IMR-90 (cell line): ENCODE measurements around the gene ADGRD1. TPM values are rescaled to one million over a fixed set of nuclear protein-coding genes. Genes with fewer than 3 reads are reported as not detected.

Experiments used
- ATAC-seq: fragments of 200-7000 bp; cut with Tn5 transposase; 2 replicates; pipeline ENCODE4 v1.9.1; 2020; ENCODE audit warnings: low read depth, mild to moderate bottlenecking, moderate library complexity
- BruUV-seq: library from RNA; stranded (reverse); fragments of 400-500 nt; replicated peaks from 2 replicates; lab custom pipeline; 2021; lab: Mats Ljungman, UMichigan
- CTCF ChIA-PET: fragments of 300-600 bp; formaldehyde crosslinking; extraction: SDS; loops from one replicate; lab custom pipeline; 2021; ENCODE audit warnings: antibody characterized with exemption; lab: Yijun Ruan, JAX
- POLR2A ChIA-PET: fragments of 300-600 bp; sonication (Branson Sonifier 250); formaldehyde crosslinking; loops from one replicate; lab custom pipeline; 2022; ENCODE audit warnings: antibody characterized with exemption; ENCODE audit not compliant: unreplicated experiment; lab: Charles Lee
- DNase-seq: peaks from one replicate; pipeline ENCODE4 v3.0.0; 2013
- H2AFZ ChIP-seq: replicated peaks from 2 replicates; pipeline ENCODE3; 2013; ENCODE audit warnings: low read length, mild to moderate bottlenecking; ENCODE audit not compliant: poor library complexity
- H2AK5ac ChIP-seq: 2 replicates; pipeline ENCODE4 v1.6.1; 2013; ENCODE audit warnings: low read depth, low read length, inconsistent platforms
- H2AK9ac ChIP-seq: replicated peaks from 2 replicates; pipeline ENCODE3; 2013; ENCODE audit warnings: mild to moderate bottlenecking, low read depth, low read length, moderate library complexity; ENCODE audit not compliant: poor library complexity
- H2BK120ac ChIP-seq: 2 replicates; pipeline ENCODE4 v1.6.1; 2013; ENCODE audit warnings: low read depth, low read length, inconsistent platforms
- H2BK15ac ChIP-seq: 3 replicates; pipeline ENCODE4 v1.6.1; 2013; ENCODE audit warnings: low read depth, low read length, inconsistent platforms
- H2BK20ac ChIP-seq: 2 replicates; pipeline ENCODE4 v1.6.1; 2013; ENCODE audit warnings: low read depth, mild to moderate bottlenecking, inconsistent platforms, low read length, moderate library complexity
- H2BK5ac ChIP-seq: 2 replicates; pipeline ENCODE4 v1.6.1; 2013; ENCODE audit warnings: mild to moderate bottlenecking, low read depth, low read length, inconsistent platforms; ENCODE audit not compliant: poor library complexity, severe bottlenecking
- H3K14ac ChIP-seq: replicated peaks from 2 replicates; pipeline ENCODE4 v1.6.1; 2013; ENCODE audit warnings: low read depth, low read length, inconsistent platforms
- H3K18ac ChIP-seq: 2 replicates; pipeline ENCODE4 v1.6.1; 2013; ENCODE audit warnings: low read depth, low read length, control low read depth
- H3K23ac ChIP-seq: 2 replicates; pipeline ENCODE4 v1.6.1; 2013; ENCODE audit warnings: low read depth, low read length, inconsistent platforms
- H3K27ac ChIP-seq: 2 replicates; pipeline ENCODE4 v1.5.1; 2013; ENCODE audit warnings: mild to moderate bottlenecking, control low read depth, low read length; ENCODE audit not compliant: insufficient read depth
- H3K27me3 ChIP-seq: 2 replicates; pipeline ENCODE4 v1.6.1; 2013; ENCODE audit warnings: low read length; ENCODE audit not compliant: control insufficient read depth, insufficient read depth
- H3K36me3 ChIP-seq: 2 replicates; pipeline ENCODE4 v1.6.1; 2013; ENCODE audit warnings: low read length, mixed read lengths; ENCODE audit not compliant: control insufficient read depth, insufficient read depth
- H3K4ac ChIP-seq: 2 replicates; pipeline ENCODE4 v1.6.1; 2013; ENCODE audit warnings: low read depth, low read length, inconsistent platforms
- H3K4me1 ChIP-seq: 2 replicates; pipeline ENCODE4 v1.6.1; 2013; ENCODE audit warnings: low read length, mixed read lengths; ENCODE audit not compliant: control insufficient read depth, insufficient read depth
- H3K4me2 ChIP-seq: 2 replicates; pipeline ENCODE4 v1.6.1; 2013; ENCODE audit warnings: low read depth, mild to moderate bottlenecking, control low read depth, low read length, moderate library complexity
- H3K4me3 ChIP-seq: 2 replicates; pipeline ENCODE4 v1.5.1; 2013; ENCODE audit warnings: low read depth, mild to moderate bottlenecking, control low read depth, low read length, moderate library complexity; ENCODE audit not compliant: insufficient read depth
- H3K56ac ChIP-seq: 2 replicates; pipeline ENCODE4 v1.6.1; 2013; ENCODE audit warnings: low read length, inconsistent platforms; ENCODE audit not compliant: insufficient read depth; ENCODE audit errors: extremely low read depth
- H3K79me1 ChIP-seq, 2 experiments: 2 replicates each; pipeline ENCODE4 v1.6.1; 2013; ENCODE audit warnings: low read length in 2 of 2, inconsistent platforms in 1 of 2, low read depth in 1 of 2
- H3K9ac ChIP-seq: 2 replicates; pipeline ENCODE4 v1.6.1; 2013; ENCODE audit warnings: low read depth, low read length, control low read depth
- H3K9me1 ChIP-seq: 2 replicates; pipeline ENCODE4 v1.6.1; 2013; ENCODE audit warnings: low read length, inconsistent platforms; ENCODE audit not compliant: insufficient read depth
- H3K9me3 ChIP-seq: 2 replicates; pipeline ENCODE4 v1.6.1; 2013; ENCODE audit warnings: low read length; ENCODE audit not compliant: control insufficient read depth, insufficient read depth
- H4K20me1 ChIP-seq: 2 replicates; pipeline ENCODE4 v1.6.1; 2013; ENCODE audit warnings: low read length, inconsistent platforms; ENCODE audit not compliant: insufficient read depth
- H4K5ac ChIP-seq: 2 replicates; pipeline ENCODE4 v1.6.1; 2013; ENCODE audit warnings: mild to moderate bottlenecking, low read depth, low read length, control low read depth
- H4K8ac ChIP-seq, 2 experiments: 2 replicates each; pipeline ENCODE4 v1.6.1; 2013; ENCODE audit warnings: low read depth in 2 of 2, low read length in 2 of 2, control low read depth in 1 of 2, inconsistent platforms in 1 of 2
- H4K91ac ChIP-seq: 2 replicates; pipeline ENCODE4 v1.6.1; 2013; ENCODE audit warnings: low read depth, low read length, inconsistent platforms; ENCODE audit not compliant: insufficient read depth
- BHLHE40 ChIP-seq: fragments of 150-350 bp; IDR thresholded peaks from 2 replicates; pipeline ENCODE4 v1.6.1; 2016; ENCODE audit warnings: mild to moderate bottlenecking, low read depth, low read length
- CEBPB ChIP-seq: IDR thresholded peaks from 2 replicates; pipeline ENCODE4 v1.6.1; 2012; ENCODE audit warnings: low read depth, low read length, improper control_type of control experiment
- CHD1 ChIP-seq: IDR thresholded peaks from 2 replicates; pipeline ENCODE4 v1.6.1; 2012; ENCODE audit warnings: low read depth, low read length, improper control_type of control experiment
- CTCF ChIP-seq: conservative IDR thresholded peaks from 2 replicates; pipeline ENCODE4 v1.5.1; 2012; ENCODE audit warnings: mild to moderate bottlenecking, low read depth, low read length, improper control_type of control experiment
- ELK1 ChIP-seq: fragments of 150-350 bp; IDR thresholded peaks from 2 replicates; pipeline ENCODE4 v1.6.1; 2016; ENCODE audit warnings: low read depth, mild to moderate bottlenecking, low read length, moderate library complexity, borderline replicate concordance
- FOS ChIP-seq: fragments of 150-350 bp; IDR thresholded peaks from 2 replicates; pipeline ENCODE4 v1.6.1; 2016; ENCODE audit warnings: low read depth, low read length
- MAFK ChIP-seq: IDR thresholded peaks from 2 replicates; pipeline ENCODE4 v1.6.1; 2012; ENCODE audit warnings: low read depth, low read length, improper control_type of control experiment
- MAZ ChIP-seq: IDR thresholded peaks from 2 replicates; pipeline ENCODE4 v1.6.1; 2012; ENCODE audit warnings: low read depth, mild to moderate bottlenecking, low read length, improper control_type of control experiment, moderate library complexity, borderline replicate concordance
- MXI1 ChIP-seq: IDR thresholded peaks from 2 replicates; pipeline ENCODE4 v1.6.1; 2012; ENCODE audit warnings: low read depth, mild to moderate bottlenecking, low read length, moderate library complexity, borderline replicate concordance
- NFE2L2 ChIP-seq: fragments of 150-350 bp; IDR thresholded peaks from 2 replicates; pipeline ENCODE4 v1.6.1; 2016; ENCODE audit warnings: low read depth, mild to moderate bottlenecking, low read length
- POLR2A ChIP-seq: IDR thresholded peaks from 2 replicates; pipeline ENCODE4 v1.6.1; 2012; ENCODE audit warnings: mild to moderate bottlenecking, low read depth, low read length
- RAD21 ChIP-seq: IDR thresholded peaks from 2 replicates; pipeline ENCODE4 v1.6.1; 2012; ENCODE audit warnings: low read length, improper control_type of control experiment
- RCOR1 ChIP-seq: IDR thresholded peaks from 2 replicates; pipeline ENCODE4 v1.6.1; 2012; ENCODE audit warnings: mild to moderate bottlenecking, low read length, improper control_type of control experiment; ENCODE audit not compliant: insufficient replicate concordance
- RFX5 ChIP-seq: IDR thresholded peaks from 2 replicates; pipeline ENCODE4 v1.8.0; 2012; ENCODE audit warnings: low read depth, mild to moderate bottlenecking, low read length, moderate library complexity
- SMC3 ChIP-seq: fragments of 150-350 bp; IDR thresholded peaks from 2 replicates; pipeline ENCODE4 v1.6.1; 2016; ENCODE audit warnings: low read depth, mild to moderate bottlenecking, antibody characterized with exemption, low read length, moderate library complexity
- USF2 ChIP-seq: fragments of 150-350 bp; IDR thresholded peaks from 2 replicates; pipeline ENCODE4 v1.6.1; 2017; ENCODE audit warnings: mild to moderate bottlenecking, antibody characterized with exemption, low read length, low read depth
- WGBS, 2 experiments: methylation state at CpG; one replicate each; pipeline versions ENCODE4 v1.1.5 to v1.1.7; 2013; ENCODE audit warnings: missing lambda C conversion rate in 2 of 2; ENCODE audit not compliant: insufficient read length in 1 of 2; ENCODE audit errors: extremely low coverage in 2 of 2; 5-methylcytosine and 5-hydroxymethylcytosine counted together
- dilution Hi-C: fragments of 300-500 bp; cut with HindIII; formaldehyde crosslinking; loops from one replicate; pipeline ENCODE4 v1.14.3; 2018; ENCODE audit warnings: low sequenced_read_pairs; ENCODE audit not compliant: unreplicated experiment
- in situ Hi-C: fragments of 300-500 bp; cut with MboI; formaldehyde crosslinking; loops from 3 replicates; pipeline ENCODE4 v1.14.3; 2019; ENCODE audit warnings: low sequenced_read_pairs, inconsistent platforms, mixed read lengths
- intact Hi-C: fragments of 100-400 bp; cut with micrococcal nuclease; formaldehyde crosslinking; loops from 2 replicates; pipeline ENCODE4 v1.10.0; 2022
- polyA plus RNA-seq, 3 experiments: library from polyadenylated mRNA; depleted of rRNA; stranded (reverse); fragments of >200 nt; gene quantifications; 2 replicates each; pipeline ENCODE4 v1.2.3, GENCODE V29; 2012; ENCODE audit warnings: low replicate concordance in 1 of 3
- total RNA-seq: library from RNA; depleted of rRNA; stranded (reverse); fragments of >200 nt; gene quantifications from 2 replicates; pipeline ENCODE4 v1.2.3, GENCODE V29; 2012

The ADGRD1 gene
- total and polyA plus RNA-seq, 2 of the 4 experiments (the other 2 are of a cell fraction), result not detected

DNA sequence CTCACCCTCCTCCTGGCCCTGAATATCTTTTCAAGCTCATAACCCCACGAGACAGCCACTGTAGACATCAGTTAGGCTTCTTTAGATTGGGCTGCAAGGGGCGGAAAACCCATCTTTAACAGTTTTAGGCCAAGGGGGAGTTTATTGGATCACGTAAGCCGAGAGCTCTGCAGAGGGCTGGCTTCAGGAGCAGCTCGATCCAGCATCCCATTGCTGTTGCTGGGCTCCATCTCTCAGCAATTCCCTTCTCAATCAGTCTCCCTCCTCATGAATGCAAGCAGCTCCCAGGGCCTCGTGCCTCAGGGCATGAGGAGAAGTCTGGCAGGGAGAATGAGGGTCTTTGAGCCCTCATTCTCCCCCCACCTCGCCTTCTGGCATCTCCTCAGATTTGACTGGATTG lies 59.4 kb downstream of the ADGRD1 start:
- no peaks in the 10 kb centered on the region for H3K36me3 ChIP-seq
- H3K14ac ChIP-seq, result no peak overlapping the region
- WGBS, 2 experiments, result no CpG with 5 or more reads among the region's 7 CpGs
- no peak overlapping the region for H2AFZ ChIP-seq
- H3K79me1 ChIP-seq, result no peaks in the 10 kb centered on the region
- no peak overlapping the region for H3K9ac ChIP-seq
- no peak overlapping the region for H2BK120ac ChIP-seq
- H3K4me3 ChIP-seq, result no peak overlapping the region
- H3K4me1 ChIP-seq, result no peaks in the 10 kb centered on the region
- no peak overlapping the region for H4K8ac ChIP-seq
- no peak overlapping the region for H3K18ac ChIP-seq
- H2BK5ac ChIP-seq, result no peak overlapping the region
- H4K20me1 ChIP-seq, result no peaks in the 10 kb centered on the region
- H3K9me1 ChIP-seq, result no peaks in the 10 kb centered on the region
- ChIA-PET POLR2A (no interaction called here), CTCF (no interaction called here)
- in situ Hi-C loops (no loop called here), intact Hi-C loops (no loop called here), dilution Hi-C loops (no loop called here)
- no peak overlapping the region for H3K23ac ChIP-seq
- peaks cover 48% of the 10 kb centered on the region for H3K9me3 ChIP-seq
- H4K91ac ChIP-seq, result no peak overlapping the region
- no peak for TF ChIP-seq NFE2L2
- TF ChIP-seq CHD1, result no peak
- no peak for TF ChIP-seq SMC3
- TF ChIP-seq ELK1, result no peak
- no peak for TF ChIP-seq RCOR1
- TF ChIP-seq USF2, result no peak
- TF ChIP-seq FOS, result no peak
- TF ChIP-seq CEBPB, result no peak
- TF ChIP-seq MXI1, result no peak
- no peak for TF ChIP-seq MAZ
- no peak for TF ChIP-seq CTCF
- no peak for TF ChIP-seq BHLHE40
- no peak for TF ChIP-seq MAFK
- TF ChIP-seq RFX5, result no peak
- no peak for TF ChIP-seq RAD21
- no peak for TF ChIP-seq POLR2A
- DNase-seq, result no peak
- no peak overlapping the region for H3K27ac ChIP-seq
- no peak overlapping the region for H2BK15ac ChIP-seq
- H2AK5ac ChIP-seq, result no peak overlapping the region
- no peak overlapping the region for H4K5ac ChIP-seq
- BruUV-seq, result no TSS peak
- H3K56ac ChIP-seq, result no peak overlapping the region
- no peak overlapping the region for H2AK9ac ChIP-seq
- H3K4ac ChIP-seq, result no peak overlapping the region
- H2BK20ac ChIP-seq, result no peak overlapping the region
- no peaks in the 10 kb centered on the region for H3K27me3 ChIP-seq
- ATAC-seq, result no peak
- no peak overlapping the region for H3K4me2 ChIP-seq
